ENCODE data around the gene BARX2.

The BARX2 gene

GRCh38 chr11:129416080-129416820 is 40.6 kb downstream of the BARX2 start:
- Mint-ChIP-seq H3K27me3 (no peaks in the 10 kb centered on the region), H3K27ac (ENCODE audit: low read depth) (no peak overlapping the region), H3K4me3 (no peak overlapping the region), H3K4me1 (no peaks in the 10 kb centered on the region), H3K9me3 (no peaks in the 10 kb centered on the region), H3K36me3 (ENCODE audit: insufficient read depth) (no peaks in the 10 kb centered on the region)
- DNase-seq (ENCODE audit: low spot score in 2 of 2) (no peak), ATAC-seq (replicated peaks; ENCODE audit: extremely low read depth, poor library complexity, severe bottlenecking) (no peak)

GRCh38 chr11:129417458-129417857 is 41.8 kb downstream of the BARX2 start:
- no peaks in the 10 kb centered on the region for H3K27me3 Mint-ChIP-seq
- DNase-seq (ENCODE audit: low spot score in 2 of 2) (no peak), ATAC-seq (replicated peaks; ENCODE audit: extremely low read depth, poor library complexity, severe bottlenecking) (no peak)
- H3K27ac Mint-ChIP-seq (ENCODE audit: low read depth): no peak overlapping the region
- H3K4me3 Mint-ChIP-seq: no peak overlapping the region
- H3K4me1 Mint-ChIP-seq: no peaks in the 10 kb centered on the region
- H3K36me3 Mint-ChIP-seq (ENCODE audit: insufficient read depth): no peaks in the 10 kb centered on the region
- no peaks in the 10 kb centered on the region for H3K9me3 Mint-ChIP-seq

GRCh38 chr11:129418039-129418438 is 42.4 kb downstream of the BARX2 start:
- no peaks in the 10 kb centered on the region for H3K36me3 Mint-ChIP-seq (ENCODE audit: insufficient read depth)
- no peaks in the 10 kb centered on the region for H3K27me3 Mint-ChIP-seq
- ATAC-seq (replicated peaks; ENCODE audit: extremely low read depth, poor library complexity, severe bottlenecking) (no peak), DNase-seq (ENCODE audit: low spot score in 2 of 2) (no peak)
- no peak overlapping the region for H3K4me3 Mint-ChIP-seq
- H3K4me1 Mint-ChIP-seq: no peaks in the 10 kb centered on the region
- H3K27ac Mint-ChIP-seq (ENCODE audit: low read depth): no peak overlapping the region
- H3K9me3 Mint-ChIP-seq: no peaks in the 10 kb centered on the region

- Mint-ChIP-seq H3K27ac (ENCODE audit: low read depth) (no peak overlapping the region), H3K27me3 (no peaks in the 10 kb centered on the region)
These were observed 43.7 kb downstream of the BARX2 start for GRCh38 chr11:129419386-129419785.

GRCh38 chr11:129423426-129423825 is 47.8 kb downstream of the BARX2 start:
- no peaks in the 10 kb centered on the region for H3K36me3 Mint-ChIP-seq (ENCODE audit: insufficient read depth)
- DNase-seq (ENCODE audit: low spot score in 2 of 2) (no peak), ATAC-seq (replicated peaks; ENCODE audit: extremely low read depth, poor library complexity, severe bottlenecking) (no peak)
- no peaks in the 10 kb centered on the region for H3K27me3 Mint-ChIP-seq
- no peaks in the 10 kb centered on the region for H3K4me1 Mint-ChIP-seq
- H3K4me3 Mint-ChIP-seq: no peak overlapping the region
- H3K27ac Mint-ChIP-seq (ENCODE audit: low read depth): no peak overlapping the region
- no peaks in the 10 kb centered on the region for H3K9me3 Mint-ChIP-seq

More at GRCh38 chr11:129419386-129419785, 43.7 kb downstream of the BARX2 start:
- H3K36me3 Mint-ChIP-seq (ENCODE audit: insufficient read depth): no peaks in the 10 kb centered on the region
- ATAC-seq (replicated peaks; ENCODE audit: extremely low read depth, poor library complexity, severe bottlenecking) (no peak), DNase-seq (ENCODE audit: low spot score in 2 of 2) (no peak)
- no peak overlapping the region for H3K4me3 Mint-ChIP-seq
- no peaks in the 10 kb centered on the region for H3K9me3 Mint-ChIP-seq
- no peaks in the 10 kb centered on the region for H3K4me1 Mint-ChIP-seq

- no peaks in the 10 kb centered on the region for H3K4me1 Mint-ChIP-seq
- H3K36me3 Mint-ChIP-seq (ENCODE audit: insufficient read depth): no peaks in the 10 kb centered on the region
- ATAC-seq (replicated peaks; ENCODE audit: extremely low read depth, poor library complexity, severe bottlenecking) (no peak), DNase-seq (ENCODE audit: low spot score in 2 of 2) (no peak)
- H3K27ac Mint-ChIP-seq (ENCODE audit: low read depth): no peak overlapping the region
- no peak overlapping the region for H3K4me3 Mint-ChIP-seq
- no peaks in the 10 kb centered on the region for H3K27me3 Mint-ChIP-seq
- no peaks in the 10 kb centered on the region for H3K9me3 Mint-ChIP-seq
These were observed 49.6 kb downstream of the BARX2 start for GRCh38 chr11:129425214-129425613.

GRCh38 chr11:129426038-129426437 is 50.4 kb downstream of the BARX2 start:
- no peaks in the 10 kb centered on the region for H3K27me3 Mint-ChIP-seq
- no peaks in the 10 kb centered on the region for H3K9me3 Mint-ChIP-seq
- no peak overlapping the region for H3K27ac Mint-ChIP-seq (ENCODE audit: low read depth)
- no peaks in the 10 kb centered on the region for H3K4me1 Mint-ChIP-seq
- no peak for DNase-seq (ENCODE audit: low spot score in 2 of 2)
- H3K4me3 Mint-ChIP-seq: no peak overlapping the region
- ATAC-seq (replicated peaks; ENCODE audit: extremely low read depth, poor library complexity, severe bottlenecking): no peak
- no peaks in the 10 kb centered on the region for H3K36me3 Mint-ChIP-seq (ENCODE audit: insufficient read depth)

- ATAC-seq (replicated peaks; ENCODE audit: extremely low read depth, poor library complexity, severe bottlenecking): no peak
- Mint-ChIP-seq H3K4me1 (no peaks in the 10 kb centered on the region), H3K27ac (ENCODE audit: low read depth) (no peak overlapping the region), H3K36me3 (ENCODE audit: insufficient read depth) (no peaks in the 10 kb centered on the region), H3K4me3 (no peak overlapping the region), H3K9me3 (no peaks in the 10 kb centered on the region), H3K27me3 (no peaks in the 10 kb centered on the region)
- DNase-seq (ENCODE audit: low spot score in 2 of 2): no peak
These were observed 51.1 kb downstream of the BARX2 start for GRCh38 chr11:129426776-129427175.

- no peaks in the 10 kb centered on the region for H3K4me1 Mint-ChIP-seq
- no peak for ATAC-seq (replicated peaks; ENCODE audit: extremely low read depth, poor library complexity, severe bottlenecking)
- no peaks in the 10 kb centered on the region for H3K36me3 Mint-ChIP-seq (ENCODE audit: insufficient read depth)
- no peak overlapping the region for H3K27ac Mint-ChIP-seq (ENCODE audit: low read depth)
- H3K27me3 Mint-ChIP-seq: no peaks in the 10 kb centered on the region
- DNase-seq (ENCODE audit: low spot score in 2 of 2): no peak
- no peaks in the 10 kb centered on the region for H3K9me3 Mint-ChIP-seq
- H3K4me3 Mint-ChIP-seq: no peak overlapping the region
These were observed 51.7 kb downstream of the BARX2 start for GRCh38 chr11:129427376-129427775.

GRCh38 chr11:129427816-129428406 is 52.3 kb downstream of the BARX2 start:
- H3K36me3 Mint-ChIP-seq (ENCODE audit: insufficient read depth): no peaks in the 10 kb centered on the region
- H3K27me3 Mint-ChIP-seq: no peaks in the 10 kb centered on the region
- H3K27ac Mint-ChIP-seq (ENCODE audit: low read depth): no peak overlapping the region
- DNase-seq (ENCODE audit: low spot score in 2 of 2) (no peak), ATAC-seq (replicated peaks; ENCODE audit: extremely low read depth, poor library complexity, severe bottlenecking) (no peak)
- H3K4me3 Mint-ChIP-seq: no peak overlapping the region
- no peaks in the 10 kb centered on the region for H3K9me3 Mint-ChIP-seq
- H3K4me1 Mint-ChIP-seq: no peaks in the 10 kb centered on the region

GRCh38 chr11:129428557-129428956 is 52.9 kb downstream of the BARX2 start:
- no peaks in the 10 kb centered on the region for H3K36me3 Mint-ChIP-seq (ENCODE audit: insufficient read depth)
- peaks cover 5% of the 10 kb centered on the region for H3K9me3 Mint-ChIP-seq
- H3K27ac Mint-ChIP-seq (ENCODE audit: low read depth): no peak overlapping the region
- H3K27me3 Mint-ChIP-seq: peaks cover 5% of the 10 kb centered on the region
- H3K4me3 Mint-ChIP-seq: no peak overlapping the region
- no peaks in the 10 kb centered on the region for H3K4me1 Mint-ChIP-seq
- ATAC-seq (replicated peaks; ENCODE audit: extremely low read depth, poor library complexity, severe bottlenecking): no peak
- no peak for DNase-seq (ENCODE audit: low spot score in 2 of 2)

GRCh38 chr11:129434641-129435498 is 59.2 kb downstream of the BARX2 start:
- ATAC-seq (replicated peaks; ENCODE audit: extremely low read depth, poor library complexity, severe bottlenecking) (no peak), DNase-seq (ENCODE audit: low spot score in 2 of 2) (no peak)
- H3K27ac Mint-ChIP-seq (ENCODE audit: low read depth): no peak overlapping the region
- peaks cover 10% of the 10 kb centered on the region for H3K27me3 Mint-ChIP-seq
- H3K4me1 Mint-ChIP-seq: no peaks in the 10 kb centered on the region
- H3K4me3 Mint-ChIP-seq: no peak overlapping the region
- no peaks in the 10 kb centered on the region for H3K36me3 Mint-ChIP-seq (ENCODE audit: insufficient read depth)
- peaks cover 14% of the 10 kb centered on the region for H3K9me3 Mint-ChIP-seq
